Urinary bladder (tissue), 4 donors: ENCODE results near the gene SLC6A6. TPM values are rescaled to one million over a fixed set of nuclear protein-coding genes. Genes with fewer than 3 reads are reported as not detected.
"Not testable (repeated sequence)": the region's sequence is repeated elsewhere in the genome, so short reads cannot be mapped to it uniquely, and the experiment has no call there.

Experiments
- DNase-seq: peaks from one replicate; pipeline ENCODE4 v3.0.0-alpha.2; 2015; ENCODE audit errors: extremely low spot score
- H3K27ac ChIP-seq: one replicate; pipeline ENCODE4 v1.5.1; 2013; ENCODE audit warnings: low read depth, mild to moderate bottlenecking, moderate library complexity
- H3K36me3 ChIP-seq: one replicate; pipeline ENCODE4 v1.6.1; 2013; ENCODE audit warnings: mild to moderate bottlenecking, moderate library complexity; ENCODE audit not compliant: insufficient read depth
- H3K4me1 ChIP-seq: one replicate; pipeline ENCODE4 v1.6.1; 2013; ENCODE audit warnings: mild to moderate bottlenecking, moderate library complexity; ENCODE audit not compliant: insufficient read depth
- H3K4me3 ChIP-seq: one replicate; pipeline ENCODE4 v1.5.1; 2013; ENCODE audit warnings: low read depth, low read length
- WGBS: extraction: QIAGEN DNeasy Blood & Tissue Kit; methylation state at CpG from one replicate; pipeline ENCODE4 v1.1.7; 2013; 5-methylcytosine and 5-hydroxymethylcytosine counted together
- polyA plus RNA-seq: library from polyadenylated mRNA; stranded (reverse); fragments of 200-250 nt; gene quantifications from one replicate; pipeline ENCODE4 v1.2.3, GENCODE V29; 2013
- total RNA-seq: library from RNA; depleted of rRNA; stranded (reverse); fragments of >200 nt; gene quantifications from one replicate; pipeline ENCODE4 v1.2.3, GENCODE V29; 2014
- donor health status: healthy with polysubstance abuse.
- donor health status: healthy.

SLC6A6 gene
- total and polyA plus RNA-seq, 2 donors = 8.0 to 9.2 TPM

- Histone ChIP-seq H3K27ac (no peak overlapping the region), H3K36me3 (no peaks in the 10 kb centered on the region), H3K4me1 (no peaks in the 10 kb centered on the region), H3K4me3 (no peak overlapping the region)
- 90% methylated on average over 17 of the region's 17 CpGs for whole genome bisulfite sequencing
- no peak for DNase-seq
These were observed 111.9 kb downstream of the SLC6A6 start for GRCh38 chr3:14514323-14514720.

GRCh38 chr3:14515526-14515925 lies 113.1 kb downstream of the SLC6A6 start:
- H3K4me3 ChIP-seq, DNase-seq, H3K27ac ChIP-seq, H3K4me1 ChIP-seq, H3K36me3 ChIP-seq: not testable (repeated sequence)
- WGBS = 98% methylated on average over 11 of the region's 11 CpGs

GRCh38 chr3:14516738-14517345 lies 114.4 kb downstream of the SLC6A6 start:
- Histone ChIP-seq H3K4me3 (no peak overlapping the region), H3K4me1 (no peaks in the 10 kb centered on the region), H3K36me3 (no peaks in the 10 kb centered on the region), H3K27ac (no peak overlapping the region)
- no peak for DNase-seq
- WGBS = 83% methylated on average over 13 of the region's 13 CpGs

GRCh38 chr3:14517601-14518431 lies 115.4 kb downstream of the SLC6A6 start:
- Histone ChIP-seq H3K36me3 (no peaks in the 10 kb centered on the region), H3K4me3 (no peak overlapping the region), H3K4me1 (no peaks in the 10 kb centered on the region), H3K27ac (no peak overlapping the region)
- no peak for DNase-seq
- WGBS = 83% methylated on average over 22 of the region's 22 CpGs

- H3K36me3 ChIP-seq = no peaks in the 10 kb centered on the region
- no peak for DNase-seq
- H3K27ac ChIP-seq = no peak overlapping the region
- H3K4me1 ChIP-seq = no peaks in the 10 kb centered on the region
- H3K4me3 ChIP-seq = no peak overlapping the region
- WGBS = 81% methylated on average over 7 of the region's 7 CpGs
These were observed 116.0 kb downstream of the SLC6A6 start for GRCh38 chr3:14518432-14518802.

- Histone ChIP-seq H3K4me1 (no peaks in the 10 kb centered on the region), H3K36me3 (no peaks in the 10 kb centered on the region), H3K27ac (no peak overlapping the region), H3K4me3 (no peak overlapping the region)
- WGBS = 93% methylated on average over 11 of the region's 11 CpGs
- DNase-seq = no peak
These were observed 116.5 kb downstream of the SLC6A6 start for GRCh38 chr3:14518893-14519292.

GRCh38 chr3:14519406-14519805 lies 117.0 kb downstream of the SLC6A6 start:
- DNase-seq = no peak
- no peaks in the 10 kb centered on the region for H3K4me1 ChIP-seq

GRCh38 chr3:14520149-14520548 lies 117.7 kb downstream of the SLC6A6 start:
- H3K4me3 ChIP-seq = no peak overlapping the region
- WGBS = 90% methylated on average over 15 of the region's 15 CpGs
- no peaks in the 10 kb centered on the region for H3K4me1 ChIP-seq
- no peak overlapping the region for H3K27ac ChIP-seq
- H3K36me3 ChIP-seq = no peaks in the 10 kb centered on the region
- DNase-seq = no peak

More at GRCh38 chr3:14519406-14519805, 117.0 kb downstream of the SLC6A6 start:
- Histone ChIP-seq H3K36me3 (no peaks in the 10 kb centered on the region), H3K27ac (no peak overlapping the region), H3K4me3 (no peak overlapping the region)
- WGBS = 90% methylated on average over 1 of the region's 1 CpG

GRCh38 chr3:14520967-14521366 lies 118.6 kb downstream of the SLC6A6 start:
- no peaks in the 10 kb centered on the region for H3K36me3 ChIP-seq
- H3K27ac ChIP-seq = no peak overlapping the region
- no peak for DNase-seq
- WGBS = 94% methylated on average over 8 of the region's 8 CpGs
- H3K4me3 ChIP-seq = no peak overlapping the region
- no peaks in the 10 kb centered on the region for H3K4me1 ChIP-seq

GRCh38 chr3:14521611-14522010 lies 119.2 kb downstream of the SLC6A6 start:
- WGBS = 84% methylated on average over 12 of the region's 12 CpGs
- Histone ChIP-seq H3K4me1 (no peaks in the 10 kb centered on the region), H3K36me3 (no peaks in the 10 kb centered on the region), H3K4me3 (no peak overlapping the region), H3K27ac (no peak overlapping the region)
- no peak for DNase-seq

GRCh38 chr3:14522129-14522691 lies 119.8 kb downstream of the SLC6A6 start:
- no peaks in the 10 kb centered on the region for H3K36me3 ChIP-seq
- DNase-seq = no peak
- H3K4me3 ChIP-seq = no peak overlapping the region
- no peak overlapping the region for H3K27ac ChIP-seq
- 47% methylated on average over 16 of the region's 16 CpGs for WGBS
- H3K4me1 ChIP-seq = no peaks in the 10 kb centered on the region

GRCh38 chr3:14522768-14523167 lies 120.4 kb downstream of the SLC6A6 start:
- Histone ChIP-seq H3K27ac (no peak overlapping the region), H3K4me1 (no peaks in the 10 kb centered on the region), H3K4me3 (no peak overlapping the region), H3K36me3 (no peaks in the 10 kb centered on the region)
- no peak for DNase-seq
- WGBS = 96% methylated on average over 12 of the region's 12 CpGs

GRCh38 chr3:14523792-14524191 lies 121.4 kb downstream of the SLC6A6 start:
- Histone ChIP-seq H3K4me1 (no peaks in the 10 kb centered on the region), H3K4me3 (no peak overlapping the region), H3K27ac (no peak overlapping the region), H3K36me3 (no peaks in the 10 kb centered on the region)
- 64% methylated on average over 7 of the region's 7 CpGs for WGBS
- no peak for DNase-seq

- Histone ChIP-seq H3K4me3 (no peak overlapping the region), H3K4me1 (no peaks in the 10 kb centered on the region), H3K27ac (no peak overlapping the region), H3K36me3 (no peaks in the 10 kb centered on the region)
- no peak for DNase-seq
- 94% methylated on average over 14 of the region's 14 CpGs for WGBS
These were observed 121.9 kb downstream of the SLC6A6 start for GRCh38 chr3:14524311-14524711.
